SK-MEL-5 (cell line): ENCODE data around the gene IVD. TPM values are rescaled to one million over a fixed set of nuclear protein-coding genes. Genes with fewer than 3 reads are reported as not detected.
A peak's percentile ranks its signal among the peaks of the same experiment; 100 is the strongest.

Experiments
- DNase-seq: peaks from one replicate; pipeline ENCODE4 v3.0.0-alpha.2; 2016; ENCODE audit warnings: low read depth, low spot score
- in situ Hi-C: cut with HindIII; loops from 2 replicates; pipeline ENCODE4 v1.10.0; 2016; ENCODE audit warnings: low sequenced_read_pairs, high pct_unique_total_duplicates, low pct_unique_long_range_greater_than_20kb
- polyA plus RNA-seq, 2 experiments: library from polyadenylated mRNA; depleted of rRNA; stranded (reverse); fragments of >200 nt; gene quantifications; 2 replicates each; pipeline ENCODE4 v1.2.3, GENCODE V29; 2015
- total RNA-seq: library from RNA; depleted of rRNA; stranded (reverse); fragments of >200 nt; shearing (Covaris generic); gene quantifications from 2 replicates; pipeline ENCODE4 v1.2.3, GENCODE V29; 2014; rRNA removed

Gene IVD
- total RNA-seq: 16.6 and 23.3 TPM in 2 replicates
- 43.3 and 48.9 TPM in 2 replicates for polyA plus RNA-seq (2015; cell fraction: cytosol; rRNA removed)
- 53.2 and 68.9 TPM in 2 replicates for polyA plus RNA-seq (2015; cell fraction: nucleus; rRNA removed)

- in situ Hi-C loops: no loop called here
- DNase-seq: peak; percentile 93
These were observed at the start of gene IVD for GRCh38 chr15:40405501-40406381. Gene IVD, plus strand, starts transcription at chr15:40405795. Its CDS starts 33 bp downstream, at chr15:40405828.

DNA sequence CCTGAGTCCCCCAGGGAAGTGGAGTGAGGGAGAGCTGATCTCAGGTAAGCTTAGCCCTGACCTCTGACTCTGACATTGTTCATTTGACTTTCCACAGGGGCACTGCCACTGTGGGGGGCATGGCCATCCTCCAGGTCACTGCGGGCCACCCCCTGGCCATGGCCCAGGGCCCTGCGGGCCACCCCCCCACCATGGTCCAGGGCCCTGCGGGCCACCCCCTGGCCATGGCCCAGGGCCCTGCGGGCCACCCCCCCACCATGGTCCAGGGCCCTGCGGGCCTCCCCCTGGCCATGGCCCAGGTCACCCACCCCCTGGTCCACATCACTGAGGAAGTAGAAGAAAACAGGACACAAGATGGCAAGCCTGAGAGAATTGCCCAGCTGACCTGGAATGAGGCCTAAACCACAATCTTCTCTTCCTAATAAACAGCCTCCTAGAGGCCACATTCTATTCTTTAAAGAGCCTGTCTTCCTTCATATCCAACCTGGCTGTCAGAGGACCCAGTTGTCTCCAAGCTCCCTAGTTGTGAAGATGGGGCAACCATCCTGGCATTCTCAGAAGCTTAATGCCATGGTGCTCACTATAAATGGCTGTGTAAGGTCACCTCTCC is 49.5 kb upstream of the IVD start:
- DNase-seq: no peak
- in situ Hi-C loops: no loop called here

DNA sequence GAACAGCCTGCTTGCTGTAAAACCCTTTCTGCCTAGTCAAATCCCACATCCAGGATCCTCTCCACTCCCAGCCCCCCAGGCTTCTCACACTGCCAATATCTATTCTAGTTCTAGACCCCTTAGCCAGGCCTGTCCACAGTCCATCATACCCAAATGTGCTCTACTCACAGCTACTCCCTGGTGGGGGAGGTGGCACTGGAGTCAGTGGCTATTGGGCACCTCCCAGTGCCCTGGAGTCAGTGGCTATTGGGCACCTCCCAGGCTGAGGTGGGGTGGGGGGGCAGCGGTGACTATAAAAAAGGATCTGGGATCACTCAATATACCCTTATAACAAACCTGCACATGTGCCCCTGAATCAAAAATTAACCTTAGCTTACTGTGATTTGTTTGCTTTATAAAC is 48.3 kb upstream of the IVD start:
- in situ Hi-C loops: no loop called here
- DNase-seq: no peak

DNA sequence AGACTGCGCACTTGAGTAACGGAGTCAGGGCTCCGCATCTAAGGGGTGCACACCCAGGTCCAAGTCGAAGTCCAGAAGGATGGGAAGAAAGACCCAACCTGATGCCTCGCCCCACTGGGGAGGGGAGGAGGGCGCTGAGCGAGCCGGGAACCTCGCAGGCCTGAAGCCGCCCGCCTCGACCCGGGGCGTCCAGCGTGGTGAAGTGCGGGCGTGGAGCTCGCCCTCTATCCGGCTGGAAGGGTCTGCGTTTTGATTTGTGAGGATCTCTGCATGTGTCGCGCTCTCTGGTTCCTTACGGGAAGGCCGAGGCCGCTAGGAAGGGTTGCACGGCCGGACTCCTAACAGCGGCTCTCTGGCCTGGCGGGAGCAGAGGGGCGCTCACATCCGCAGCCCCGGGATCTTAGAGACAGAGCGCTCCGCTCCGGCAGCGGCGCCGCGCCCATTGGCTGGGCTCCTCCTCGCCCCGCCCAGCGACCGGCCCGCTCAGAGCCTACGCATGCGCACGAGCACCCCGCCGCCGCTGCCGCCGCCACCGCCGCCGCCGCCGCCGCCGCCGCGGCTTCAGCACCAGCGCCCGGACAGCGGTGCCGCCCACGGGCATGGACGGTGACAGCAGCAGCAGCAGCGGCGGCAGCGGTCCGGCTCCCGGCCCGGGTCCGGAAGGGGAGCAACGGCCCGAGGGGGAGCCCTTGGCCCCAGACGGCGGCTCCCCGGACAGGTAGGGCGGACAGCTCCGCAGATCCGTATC is 47.7 kb upstream of the IVD start, which contains the start of gene DISP2:
DISP2 (plus strand) TSS at position 497 of the 748 bp plus-strand sequence; CDS start at position 600, 103 bp downstream.
- DNase-seq: peak; percentile 78
- in situ Hi-C loops: no loop called here

DNA sequence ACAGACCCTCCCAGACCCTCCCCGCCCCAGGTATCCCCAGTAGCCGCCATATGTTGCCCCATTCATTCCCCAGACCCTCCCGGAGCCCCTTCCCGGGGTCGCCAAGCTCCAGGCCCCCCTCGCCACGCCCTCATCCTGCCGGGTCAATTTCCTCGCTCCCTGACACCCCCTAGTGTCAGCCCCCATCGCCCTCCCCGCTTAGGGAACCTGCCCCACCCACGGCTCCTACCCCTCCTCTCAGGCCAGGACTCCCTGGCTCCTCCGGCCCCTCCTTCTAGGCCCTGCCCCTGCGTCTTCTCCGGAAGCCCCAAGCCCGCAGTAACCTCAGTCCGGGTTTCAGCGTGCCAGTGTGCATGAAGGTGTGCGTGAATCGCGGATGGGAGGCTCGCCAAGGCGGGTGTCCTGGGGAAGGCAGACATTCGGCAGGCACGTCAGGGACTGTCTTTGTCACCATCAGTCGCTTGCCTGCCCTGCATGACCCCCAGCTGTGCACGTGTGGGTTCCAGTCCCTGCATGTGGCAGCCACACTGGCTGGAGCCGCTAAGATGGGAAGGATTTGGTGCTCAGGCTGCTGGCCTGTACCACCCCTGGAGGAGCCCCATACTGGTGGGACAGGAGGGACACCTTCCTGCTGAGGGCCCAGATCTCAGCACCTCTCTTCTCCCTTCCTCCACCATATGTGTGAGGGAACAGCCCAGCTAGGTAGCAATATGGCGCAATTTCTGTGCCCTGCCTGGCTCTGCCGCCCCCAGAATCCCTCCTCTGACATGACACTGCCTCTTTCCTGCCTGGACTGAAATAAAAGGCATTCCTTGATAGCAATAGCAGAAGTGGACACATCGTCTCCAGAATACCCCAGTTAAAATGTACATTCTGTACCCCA is 46.9 kb upstream of the IVD start:
- in situ Hi-C loops: no loop called here
- peak; percentile 22 for DNase-seq

DNA sequence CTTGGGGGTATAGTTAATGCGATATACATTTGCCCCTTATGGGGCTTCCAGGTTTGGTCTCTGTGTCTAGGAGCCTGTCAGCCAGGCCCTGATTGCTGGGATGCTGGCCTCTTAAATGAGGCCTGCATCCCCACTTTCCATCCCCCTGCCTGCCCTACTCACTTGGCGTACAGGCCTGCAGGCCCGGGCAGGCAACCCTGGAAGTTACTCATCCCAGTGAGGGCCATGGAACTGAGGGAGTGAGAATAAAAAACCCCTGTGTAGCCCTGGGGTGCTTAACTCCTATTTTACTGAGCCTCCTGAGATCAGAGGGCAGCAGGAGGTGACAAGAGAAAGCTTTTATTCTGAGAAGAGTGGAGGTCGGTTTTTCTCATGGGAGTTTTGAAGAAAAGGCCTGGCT is 45.6 kb upstream of the IVD start:
- no peak for DNase-seq
- in situ Hi-C loops: no loop called here

DNA sequence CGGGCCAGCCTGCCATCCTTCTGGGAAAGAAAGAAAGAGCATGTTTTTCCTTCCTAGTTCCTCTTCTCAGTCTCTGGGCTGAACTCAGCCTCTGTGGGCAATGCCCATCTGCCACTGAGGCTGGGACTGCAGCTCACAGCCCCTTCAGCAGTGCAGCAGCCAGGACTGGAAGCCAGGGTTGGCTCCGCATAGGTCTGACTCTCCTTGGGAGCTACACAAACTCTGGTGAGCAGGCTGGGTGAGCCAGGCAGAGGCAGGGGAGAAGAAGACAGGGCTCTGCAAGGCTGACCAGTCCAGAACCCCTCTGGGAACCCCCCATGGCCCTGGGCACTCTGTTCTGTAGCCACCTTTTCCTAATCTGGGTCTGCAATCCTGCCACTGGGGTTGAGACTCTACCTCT is 44.0 kb upstream of the IVD start:
- DNase-seq: no peak
- in situ Hi-C loops: no loop called here

DNA sequence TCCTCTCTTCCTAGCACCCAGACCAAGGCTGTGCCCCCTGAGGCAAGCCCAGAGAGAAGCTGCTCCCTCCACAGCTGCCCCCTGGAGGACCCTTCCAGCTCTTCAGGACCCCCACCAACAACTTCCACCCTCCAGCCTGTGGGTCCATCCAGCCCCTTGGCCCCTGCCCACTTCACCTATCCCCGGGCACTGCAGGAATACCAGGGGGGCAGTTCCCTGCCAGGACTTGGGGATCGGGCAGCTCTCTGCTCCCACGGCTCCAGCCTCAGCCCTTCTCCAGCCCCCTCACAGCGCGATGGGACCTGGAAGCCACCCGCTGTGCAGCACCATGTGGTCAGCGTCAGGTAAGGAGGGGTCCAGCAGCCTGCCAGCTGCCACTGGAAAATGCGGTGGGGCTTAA is 42.0 kb upstream of the IVD start:
- DNase-seq: no peak
- in situ Hi-C loops: no loop called here

DNA sequence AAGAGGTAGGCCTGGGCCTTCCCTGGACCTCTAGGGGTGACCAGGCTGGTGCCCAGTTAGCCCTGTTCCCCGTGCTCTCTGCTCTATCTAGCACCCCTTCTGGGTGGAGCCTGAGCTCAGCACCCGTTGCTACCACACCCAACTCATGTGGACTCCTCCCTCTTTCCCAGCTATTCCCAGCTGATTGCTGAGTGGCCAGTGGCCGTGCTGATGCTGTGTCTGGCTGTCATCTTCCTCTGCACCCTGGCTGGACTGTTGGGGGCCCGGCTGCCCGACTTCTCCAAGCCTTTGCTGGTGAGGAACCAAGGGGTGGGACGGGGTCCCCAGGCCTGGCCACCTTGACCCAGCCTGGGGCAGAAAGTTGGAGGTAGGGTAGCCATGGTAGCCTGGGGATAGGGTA is 41.3 kb upstream of the IVD start:
- in situ Hi-C loops: no loop called here
- DNase-seq: no peak

- no peak for DNase-seq
- in situ Hi-C loops: no loop called here
These were observed 40.6 kb upstream of the IVD start for GRCh38 chr15:40365016-40365415.

GRCh38 chr15:40365624-40366456 is 39.8 kb upstream of the IVD start:
- in situ Hi-C loops: no loop called here
- DNase-seq: no peak

- in situ Hi-C loops: no loop called here
- no peak for DNase-seq
These were observed 38.9 kb upstream of the IVD start for GRCh38 chr15:40366457-40367370.

DNA sequence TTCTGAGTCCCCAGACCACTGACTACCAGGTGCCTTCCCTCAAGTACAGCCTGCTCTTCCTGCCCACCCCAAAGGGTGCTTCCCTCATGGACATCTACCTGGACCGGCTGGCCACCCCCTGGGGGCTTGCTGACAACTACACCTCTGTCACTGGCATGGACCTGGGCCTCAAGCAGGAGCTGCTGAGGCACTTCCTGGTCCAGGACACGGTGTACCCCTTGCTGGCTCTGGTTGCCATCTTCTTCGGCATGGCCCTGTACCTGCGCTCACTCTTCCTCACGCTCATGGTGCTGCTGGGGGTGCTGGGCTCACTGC is 38.3 kb upstream of the IVD start:
- in situ Hi-C loops: no loop called here

DNA sequence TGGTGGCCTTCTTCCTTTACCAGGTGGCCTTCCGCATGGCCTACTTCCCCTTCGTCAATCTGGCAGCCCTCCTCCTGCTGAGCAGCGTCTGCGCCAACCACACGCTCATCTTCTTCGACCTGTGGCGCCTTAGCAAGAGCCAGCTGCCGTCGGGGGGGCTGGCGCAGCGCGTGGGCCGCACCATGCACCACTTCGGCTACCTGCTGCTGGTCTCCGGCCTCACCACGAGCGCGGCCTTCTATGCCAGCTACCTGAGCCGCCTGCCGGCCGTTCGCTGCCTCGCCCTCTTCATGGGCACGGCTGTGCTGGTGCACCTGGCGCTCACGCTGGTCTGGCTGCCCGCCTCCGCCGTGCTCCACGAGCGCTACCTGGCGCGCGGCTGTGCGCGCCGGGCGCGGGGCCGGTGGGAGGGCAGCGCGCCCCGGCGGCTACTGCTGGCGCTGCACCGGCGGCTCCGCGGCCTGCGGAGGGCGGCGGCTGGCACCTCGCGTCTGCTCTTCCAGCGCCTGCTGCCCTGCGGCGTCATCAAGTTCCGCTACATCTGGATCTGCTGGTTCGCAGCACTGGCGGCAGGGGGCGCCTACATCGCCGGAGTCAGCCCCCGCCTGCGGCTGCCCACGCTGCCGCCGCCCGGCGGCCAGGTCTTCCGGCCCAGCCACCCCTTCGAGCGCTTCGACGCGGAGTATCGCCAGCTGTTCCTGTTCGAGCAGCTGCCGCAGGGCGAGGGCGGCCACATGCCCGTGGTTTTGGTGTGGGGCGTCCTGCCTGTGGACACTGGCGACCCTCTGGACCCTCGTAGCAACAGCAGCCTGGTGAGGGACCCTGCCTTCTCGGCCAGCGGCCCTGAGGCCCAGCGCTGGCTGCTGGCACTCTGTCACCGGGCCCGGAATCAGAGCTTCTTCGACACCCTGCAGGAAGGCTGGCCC is 37.6 kb upstream of the IVD start:
- in situ Hi-C loops: no loop called here
- peak; percentile 80 for DNase-seq

More for the DNA sequence above, 38.3 kb upstream of the IVD start:
- no peak for DNase-seq
